ENCODE data around the gene CCS. TPM values are rescaled to one million over a fixed set of nuclear protein-coding genes. Genes with fewer than 3 reads are reported as not detected.
"Not testable (repeated sequence)": the region's sequence is repeated elsewhere in the genome, so short reads cannot be mapped to it uniquely, and the experiment has no call there.

The CCS gene
- total RNA-seq, 1 experiment from 2014 or later, result 34.2 TPM

DNA sequence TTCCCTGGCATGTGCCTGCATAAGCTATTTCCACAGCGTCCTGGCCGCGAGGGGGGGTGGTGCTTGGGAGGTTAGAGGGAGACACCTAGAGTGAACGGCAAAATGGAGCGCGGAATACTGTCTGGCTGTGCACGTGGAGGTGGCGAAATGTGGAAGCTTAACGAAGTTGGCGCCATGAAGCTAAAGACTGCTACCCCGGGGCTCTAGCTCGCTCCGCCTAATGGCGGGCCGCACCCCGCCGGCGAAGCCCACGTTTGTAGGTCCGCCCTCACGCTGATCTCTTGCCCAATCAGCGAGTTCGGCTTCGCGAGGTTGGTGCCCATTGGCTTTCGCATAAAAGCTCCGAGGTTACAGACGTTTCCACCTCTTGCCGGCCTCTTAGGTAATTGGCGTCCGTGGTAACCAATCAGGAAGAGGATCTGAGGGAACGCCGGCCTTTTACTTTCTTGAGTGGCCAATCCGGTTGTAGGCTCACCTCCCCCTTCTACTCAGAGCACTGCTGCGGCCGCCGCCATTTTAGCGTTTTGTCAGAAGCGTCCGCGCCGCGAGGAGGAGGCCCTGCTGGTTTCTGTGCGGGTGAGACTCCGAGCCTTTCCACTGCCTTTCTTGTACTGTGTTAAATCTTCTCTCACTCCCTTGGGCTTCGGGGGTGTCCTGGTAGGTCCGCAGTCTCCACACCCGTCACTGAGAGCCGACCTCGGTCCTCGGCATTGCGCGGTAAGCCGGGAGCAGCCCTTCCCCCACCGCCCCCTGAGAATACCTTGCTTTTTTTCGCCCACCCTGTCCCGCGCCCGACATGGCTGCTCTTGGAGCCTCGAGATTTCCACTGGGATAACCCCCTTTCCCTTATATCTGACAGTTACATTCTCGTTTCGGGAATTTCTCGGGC lies 45.4 kb downstream of the CCS start, which contains the start of gene RBM4:
TSS of gene RBM4 (plus strand) at position 527 of the 889 bp plus-strand sequence. CDS start 1,009 bp downstream, outside the sequence.
- TF ChIP-seq, protein P1, sequence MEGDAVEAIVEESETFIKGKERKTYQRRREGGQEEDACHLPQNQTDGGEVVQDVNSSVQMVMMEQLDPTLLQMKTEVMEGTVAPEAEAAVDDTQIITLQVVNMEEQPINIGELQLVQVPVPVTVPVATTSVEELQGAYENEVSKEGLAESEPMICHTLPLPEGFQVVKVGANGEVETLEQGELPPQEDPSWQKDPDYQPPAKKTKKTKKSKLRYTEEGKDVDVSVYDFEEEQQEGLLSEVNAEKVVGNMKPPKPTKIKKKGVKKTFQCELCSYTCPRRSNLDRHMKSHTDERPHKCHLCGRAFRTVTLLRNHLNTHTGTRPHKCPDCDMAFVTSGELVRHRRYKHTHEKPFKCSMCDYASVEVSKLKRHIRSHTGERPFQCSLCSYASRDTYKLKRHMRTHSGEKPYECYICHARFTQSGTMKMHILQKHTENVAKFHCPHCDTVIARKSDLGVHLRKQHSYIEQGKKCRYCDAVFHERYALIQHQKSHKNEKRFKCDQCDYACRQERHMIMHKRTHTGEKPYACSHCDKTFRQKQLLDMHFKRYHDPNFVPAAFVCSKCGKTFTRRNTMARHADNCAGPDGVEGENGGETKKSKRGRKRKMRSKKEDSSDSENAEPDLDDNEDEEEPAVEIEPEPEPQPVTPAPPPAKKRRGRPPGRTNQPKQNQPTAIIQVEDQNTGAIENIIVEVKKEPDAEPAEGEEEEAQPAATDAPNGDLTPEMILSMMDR (IDR thresholded peaks at IDR 0.05; ENCODE audit: unreplicated experiment), result no peak
- H3K9me3 Mint-ChIP-seq (ENCODE audit: low read depth, unreplicated experiment), result no peaks in the 10 kb centered on the region
- no peaks in the 10 kb centered on the region for H3K27me3 Mint-ChIP-seq (ENCODE audit: unreplicated experiment)
- H3K27ac Mint-ChIP-seq (ENCODE audit: unreplicated experiment), result peak within 1 kb of the TSS; percentile 94
- peaks cover 56% of the 10 kb centered on the region for H3K4me1 Mint-ChIP-seq (ENCODE audit: low read depth, unreplicated experiment)
- CTCF ChIA-PET, result interaction anchor here (0.7 to 2.0 kb wide), 11 partner anchors 9 to 158 kb away, joined by 3 to 9 read pairs (median 4); partner anchors contain the start of genes CCDC87, CCS, DPP3 and RBM14
- peak within 1 kb of the TSS; percentile 83 for H3K4me3 Mint-ChIP-seq (ENCODE audit: low read depth, unreplicated experiment)
- no TSS peak for BruUV-seq (replicated peaks)
- DNase-seq, result peak; percentile 97
- peaks cover 79% of the 10 kb centered on the region for H3K36me3 Mint-ChIP-seq (ENCODE audit: insufficient read depth, unreplicated experiment)
- intact Hi-C loops (cut with micrococcal nuclease; ENCODE audit: unreplicated experiment), result no loop called here

DNA sequence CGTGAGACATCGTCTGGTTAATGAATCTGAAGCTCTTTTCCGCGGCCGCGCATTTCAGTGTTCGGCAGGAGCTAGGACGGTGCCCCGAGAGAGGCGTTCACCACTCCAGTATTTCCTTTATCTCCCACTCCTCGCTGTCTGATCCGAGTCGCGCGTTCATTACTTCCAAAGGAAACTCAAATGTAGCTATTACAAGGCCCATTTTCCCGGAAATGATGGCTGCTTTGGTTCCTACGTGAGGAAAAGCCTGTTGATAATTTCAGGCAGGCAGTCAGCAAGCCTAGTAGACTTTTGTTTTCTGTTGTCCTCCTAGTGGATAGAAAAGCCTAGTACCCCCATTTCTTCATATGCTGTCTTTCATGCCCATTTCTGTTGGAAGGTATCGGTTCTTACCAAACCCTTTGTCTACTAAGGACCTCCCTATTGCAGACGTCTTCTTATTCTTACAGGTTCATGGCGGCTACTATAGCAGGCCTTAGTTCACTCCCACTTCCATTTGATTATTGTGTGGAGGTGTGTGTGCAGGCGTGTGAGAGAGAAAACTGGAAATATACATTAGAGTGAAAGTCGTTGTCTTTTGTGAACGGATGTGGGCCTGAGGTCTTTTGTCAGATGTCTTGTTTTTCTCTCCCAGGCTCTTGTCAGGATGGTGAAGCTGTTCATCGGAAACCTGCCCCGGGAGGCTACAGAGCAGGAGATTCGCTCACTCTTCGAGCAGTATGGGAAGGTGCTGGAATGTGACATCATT lies 46.3 kb downstream of the CCS start:
- Mint-ChIP-seq H3K27ac (ENCODE audit: unreplicated experiment) (peak overlapping the region; percentile 94), H3K9me3 (ENCODE audit: low read depth, unreplicated experiment) (no peaks in the 10 kb centered on the region), H3K4me3 (ENCODE audit: low read depth, unreplicated experiment) (peak overlapping the region; percentile 83), H3K27me3 (ENCODE audit: unreplicated experiment) (no peaks in the 10 kb centered on the region), H3K36me3 (ENCODE audit: insufficient read depth, unreplicated experiment) (peaks cover 87% of the 10 kb centered on the region), H3K4me1 (ENCODE audit: low read depth, unreplicated experiment) (peaks cover 64% of the 10 kb centered on the region)
- peak; percentile 11 for DNase-seq
- BruUV-seq (replicated peaks), result TSS peak; percentile 58
- CTCF ChIA-PET, result interaction anchor here (0.7 to 2.0 kb wide), 6 partner anchors 20 to 80 kb away, joined by 3 to 9 read pairs (median 6); partner anchors contain the start of genes CCDC87, CCS, RBM14 and RBM4B
- intact Hi-C loops (cut with micrococcal nuclease; ENCODE audit: unreplicated experiment), result no loop called here
- TF ChIP-seq, protein P1 (IDR thresholded peaks at IDR 0.05; ENCODE audit: unreplicated experiment), result no peak

DNA sequence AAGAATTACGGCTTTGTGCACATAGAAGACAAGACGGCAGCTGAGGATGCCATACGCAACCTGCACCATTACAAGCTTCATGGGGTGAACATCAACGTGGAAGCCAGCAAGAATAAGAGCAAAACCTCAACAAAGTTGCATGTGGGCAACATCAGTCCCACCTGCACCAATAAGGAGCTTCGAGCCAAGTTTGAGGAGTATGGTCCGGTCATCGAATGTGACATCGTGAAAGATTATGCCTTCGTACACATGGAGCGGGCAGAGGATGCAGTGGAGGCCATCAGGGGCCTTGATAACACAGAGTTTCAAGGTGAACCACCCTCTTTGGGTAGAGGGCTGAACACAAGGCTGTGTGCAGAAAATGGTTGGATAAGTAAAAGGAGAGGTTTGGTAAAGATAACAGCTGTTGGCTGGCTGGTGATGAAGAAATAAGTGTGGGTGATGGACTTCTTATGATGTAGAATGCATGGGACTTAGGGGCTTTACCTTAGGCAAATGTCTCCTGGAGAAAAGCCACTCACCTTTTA lies 46.9 kb downstream of the CCS start:
- H3K9me3 Mint-ChIP-seq (ENCODE audit: low read depth, unreplicated experiment); intact Hi-C loops (cut with micrococcal nuclease; ENCODE audit: unreplicated experiment); BruUV-seq (replicated peaks); DNase-seq; CTCF ChIA-PET; H3K27me3 Mint-ChIP-seq (ENCODE audit: unreplicated experiment): not testable (repeated sequence)
- Mint-ChIP-seq H3K4me1 (ENCODE audit: low read depth, unreplicated experiment) (peaks cover 69% of the 10 kb centered on the region), H3K36me3 (ENCODE audit: insufficient read depth, unreplicated experiment) (peaks cover 89% of the 10 kb centered on the region), H3K4me3 (ENCODE audit: low read depth, unreplicated experiment) (peak overlapping the region; percentile 83), H3K27ac (ENCODE audit: unreplicated experiment) (peak overlapping the region; percentile 94)

DNA sequence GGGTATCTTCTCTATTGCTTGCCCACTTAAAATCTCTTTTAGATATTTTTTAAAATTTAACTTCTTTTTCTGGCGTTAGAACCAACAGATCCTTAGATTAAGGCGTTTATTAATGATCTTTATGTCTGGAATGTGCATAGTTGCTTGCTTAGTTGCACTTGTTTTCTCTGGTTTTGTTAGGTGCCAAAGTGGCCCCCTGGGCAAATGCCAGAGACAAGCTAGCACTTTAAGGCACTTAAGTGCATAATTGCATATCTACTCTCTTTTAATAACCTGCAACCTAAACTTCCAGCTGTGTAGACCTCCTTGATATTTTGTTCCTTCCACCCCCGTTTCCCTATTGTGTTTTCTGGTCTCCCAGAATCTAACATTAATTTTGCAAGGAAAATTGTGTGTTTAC lies 48.8 kb downstream of the CCS start:
- Mint-ChIP-seq H3K9me3 (ENCODE audit: low read depth, unreplicated experiment) (no peaks in the 10 kb centered on the region), H3K27ac (ENCODE audit: unreplicated experiment) (peak overlapping the region; percentile 10), H3K4me3 (ENCODE audit: low read depth, unreplicated experiment) (peak overlapping the region; percentile 83), H3K4me1 (ENCODE audit: low read depth, unreplicated experiment) (peaks cover 85% of the 10 kb centered on the region), H3K27me3 (ENCODE audit: unreplicated experiment) (no peaks in the 10 kb centered on the region), H3K36me3 (ENCODE audit: insufficient read depth, unreplicated experiment) (peaks cover 100% of the 10 kb centered on the region)
- TF ChIP-seq, protein P1 (IDR thresholded peaks at IDR 0.05; ENCODE audit: unreplicated experiment), result no peak
- no TSS peak for BruUV-seq (replicated peaks)
- CTCF ChIA-PET, result no interaction called here
- intact Hi-C loops (cut with micrococcal nuclease; ENCODE audit: unreplicated experiment), result no loop called here
- DNase-seq, result no peak
